HG02759 (cell line): ENCODE measurements around the gene KRTAP9-3.
"Not testable (repeated sequence)": the region's sequence is repeated elsewhere in the genome, so short reads cannot be mapped to it uniquely, and the experiment has no call there.

Source experiments
- ATAC-seq: cut with Tn5 transposase; IDR thresholded peaks from one replicate; pipeline ENCODE4 v1.9.1; 2021; ENCODE audit warnings: mild to moderate bottlenecking, moderate library complexity; ENCODE audit not compliant: unreplicated experiment

The KRTAP9-3 gene

DNA sequence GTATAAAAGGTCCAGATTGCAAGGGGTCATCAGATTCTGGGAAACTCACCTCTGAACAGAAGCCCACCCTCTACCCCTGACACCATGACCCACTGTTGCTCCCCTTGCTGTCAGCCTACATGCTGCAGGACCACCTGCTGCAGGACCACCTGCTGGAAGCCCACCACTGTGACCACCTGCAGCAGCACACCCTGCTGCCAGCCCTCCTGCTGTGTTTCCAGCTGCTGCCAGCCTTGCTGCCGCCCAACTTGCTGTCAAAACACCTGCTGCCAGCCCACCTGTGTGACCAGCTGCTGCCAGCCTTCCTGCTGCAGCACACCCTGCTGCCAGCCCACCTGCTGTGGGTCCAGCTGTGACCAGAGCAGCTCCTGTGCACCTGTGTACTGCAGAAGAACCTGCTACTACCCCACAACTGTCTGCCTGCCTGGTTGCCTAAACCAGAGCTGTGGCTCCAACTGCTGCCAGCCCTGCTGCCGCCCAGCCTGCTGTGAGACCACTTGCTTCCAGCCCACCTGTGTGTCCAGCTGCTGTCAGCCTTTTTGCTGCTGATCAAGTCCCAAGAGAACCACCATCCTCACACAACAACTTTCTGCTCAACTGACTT is 17.5 kb downstream of the KRTAP9-3 start, which contains the start of gene KRTAP9-4:
Gene KRTAP9-4, plus strand, starts transcription at position 51 of the 604 bp plus-strand sequence. Its CDS starts 34 bp downstream, at position 85.
- ATAC-seq: not testable (repeated sequence)

DNA sequence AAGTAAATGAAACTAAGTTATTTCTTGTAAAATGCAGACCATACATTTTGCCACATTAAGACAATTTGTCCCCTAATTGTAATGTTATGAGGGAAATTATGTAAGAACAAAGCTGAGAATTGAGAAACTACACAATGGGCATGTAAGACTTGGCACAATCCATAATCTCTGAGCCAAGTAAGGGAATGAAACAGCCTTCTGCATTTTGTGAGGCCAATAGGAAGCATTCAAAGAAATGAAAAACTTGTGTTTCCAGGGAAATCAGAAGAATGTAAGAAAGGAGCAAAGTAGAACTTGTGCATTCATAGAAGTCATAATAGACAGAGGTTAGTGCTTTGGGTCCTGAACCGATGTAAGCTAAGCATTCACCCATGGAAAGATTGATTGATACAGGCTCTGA is 19.0 kb downstream of the KRTAP9-3 start:
- ATAC-seq: no peak

DNA sequence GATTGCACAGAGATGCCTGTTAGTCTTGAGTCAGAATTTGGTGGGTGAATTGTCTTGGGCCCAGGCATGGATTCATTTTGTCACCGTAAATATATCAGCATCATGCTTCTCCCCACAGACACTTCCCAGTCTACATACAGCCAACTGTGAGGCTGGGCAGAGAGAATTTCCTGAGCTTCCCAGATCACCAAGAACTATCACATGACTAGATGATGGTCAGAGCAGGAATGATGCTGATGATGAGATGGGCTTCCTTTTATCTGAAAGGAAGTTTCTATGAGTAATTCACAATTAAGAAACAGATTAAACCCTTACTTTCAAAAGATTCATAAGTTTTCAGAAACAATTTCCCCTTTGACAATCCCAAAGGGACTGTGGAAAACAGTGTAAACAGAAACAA is 22.6 kb downstream of the KRTAP9-3 start:
- ATAC-seq: no peak

DNA sequence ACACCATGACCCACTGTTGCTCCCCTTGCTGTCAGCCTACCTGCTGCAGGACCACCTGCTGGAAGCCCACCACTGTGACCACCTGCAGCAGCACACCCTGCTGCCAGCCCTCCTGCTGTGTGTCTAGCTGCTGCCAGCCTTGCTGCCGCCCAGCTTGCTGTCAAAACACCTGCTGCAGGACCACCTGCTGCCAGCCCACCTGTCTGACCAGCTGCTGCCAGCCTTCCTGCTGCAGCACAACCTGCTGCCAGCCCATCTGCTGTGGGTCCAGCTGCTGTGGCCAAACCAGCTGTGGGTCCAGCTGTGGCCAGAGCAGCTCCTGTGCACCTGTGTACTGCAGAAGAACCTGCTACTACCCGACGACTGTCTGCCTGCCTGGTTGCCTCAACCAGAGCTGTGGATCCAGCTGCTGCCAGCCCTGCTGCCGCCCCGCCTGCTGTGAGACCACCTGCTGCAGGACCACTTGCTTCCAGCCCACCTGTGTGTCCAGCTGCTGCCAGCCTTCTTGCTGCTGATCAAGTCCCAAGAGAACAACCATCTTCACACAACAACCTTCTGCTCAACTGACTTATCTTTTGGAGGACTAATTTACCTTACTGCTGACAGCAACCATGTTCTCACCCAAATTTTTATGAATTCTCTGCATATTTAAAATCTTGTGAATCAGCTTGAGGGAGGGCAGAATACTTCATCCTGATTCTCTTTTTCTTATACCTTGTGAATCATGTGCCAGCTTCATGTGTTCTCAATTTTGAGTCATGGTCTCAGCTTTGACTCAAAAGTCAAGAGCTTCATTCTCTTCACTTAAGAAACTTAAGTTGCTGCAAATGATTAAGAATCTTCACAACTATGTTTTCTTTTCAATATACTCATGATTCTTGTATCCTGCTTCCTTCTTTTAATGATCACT is 23.4 kb downstream of the KRTAP9-3 start, which contains the start of gene KRTAP9-9:
Gene KRTAP9-9, plus strand, starts transcription at position 4 of the 910 bp plus-strand sequence.
- ATAC-seq: not testable (repeated sequence)

DNA sequence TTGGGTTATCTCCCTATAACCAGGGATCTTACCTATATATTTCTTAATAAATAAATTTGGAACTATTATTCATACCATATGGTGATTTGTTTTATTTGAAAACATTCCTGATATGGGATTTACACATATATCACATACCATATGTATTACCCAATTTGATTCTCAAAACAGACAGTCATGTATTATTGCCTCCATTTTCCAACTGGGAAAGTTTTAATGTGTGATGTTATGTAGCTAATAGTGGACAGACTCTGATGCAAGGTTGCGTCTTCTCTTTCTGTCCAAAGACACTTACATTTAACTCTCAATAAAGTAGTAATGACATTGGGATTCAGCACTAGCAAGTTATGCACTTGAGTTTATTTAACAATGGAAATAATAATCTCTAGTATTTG is 24.0 kb downstream of the KRTAP9-3 start:
- no peak for ATAC-seq

DNA sequence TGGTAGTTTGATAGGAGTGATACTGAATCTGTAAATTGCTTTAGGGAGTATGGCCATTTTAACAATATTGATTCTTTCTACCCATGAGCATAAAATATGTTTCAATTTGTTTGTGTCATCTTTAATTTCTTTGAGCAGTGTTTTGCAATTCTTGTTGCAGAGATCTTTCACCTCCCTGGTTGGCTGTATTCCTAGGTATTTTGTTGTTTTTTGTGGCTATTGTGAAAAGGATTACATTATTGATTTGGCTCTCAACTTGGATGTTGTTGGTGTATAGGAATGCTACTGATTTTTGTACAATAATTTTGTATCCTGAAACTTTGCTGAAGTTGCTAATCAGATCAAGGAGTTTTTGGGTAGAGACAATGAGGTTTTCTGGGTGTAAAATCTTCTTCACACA is 26.2 kb downstream of the KRTAP9-3 start:
- ATAC-seq: no peak

DNA sequence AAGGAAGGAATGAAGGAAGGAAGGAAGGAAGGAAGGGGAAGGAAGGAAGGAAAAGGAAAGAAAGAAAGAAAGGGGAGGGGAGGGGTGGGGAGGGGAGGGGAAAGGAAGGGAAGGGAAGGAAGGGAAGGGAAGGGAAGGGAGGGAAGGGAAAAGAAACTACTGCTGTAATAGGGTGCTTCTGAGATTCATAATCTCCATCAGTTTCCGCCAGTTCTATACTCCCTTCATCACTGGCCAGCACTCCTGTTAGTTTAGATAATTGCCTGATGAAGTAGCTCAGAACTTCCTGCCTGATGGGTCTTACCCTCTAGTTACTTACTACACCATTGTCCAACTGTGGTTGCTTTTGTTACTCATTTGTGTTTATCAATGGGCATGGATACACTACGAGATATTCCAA is 31.0 kb downstream of the KRTAP9-3 start:
- ATAC-seq: no peak

DNA sequence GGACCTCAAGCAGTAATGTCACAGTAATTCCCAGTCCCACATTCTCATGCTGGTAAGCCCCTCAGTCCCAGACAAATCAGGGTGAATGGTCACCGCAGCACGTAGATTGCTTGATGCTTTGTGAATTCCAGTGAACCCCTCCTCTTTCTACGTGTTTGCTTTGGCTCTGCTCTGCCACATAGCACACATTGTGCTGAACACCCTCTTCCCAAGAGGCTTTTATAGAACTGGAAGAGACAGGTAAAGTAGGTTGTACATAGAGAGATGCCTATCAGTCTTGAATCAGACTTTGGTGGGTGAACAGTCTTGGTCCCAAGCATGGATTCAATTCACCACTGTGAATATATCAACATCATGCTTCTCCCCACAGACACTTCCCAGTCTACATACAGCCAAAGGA is 32.4 kb downstream of the KRTAP9-3 start:
- ATAC-seq: no peak

DNA sequence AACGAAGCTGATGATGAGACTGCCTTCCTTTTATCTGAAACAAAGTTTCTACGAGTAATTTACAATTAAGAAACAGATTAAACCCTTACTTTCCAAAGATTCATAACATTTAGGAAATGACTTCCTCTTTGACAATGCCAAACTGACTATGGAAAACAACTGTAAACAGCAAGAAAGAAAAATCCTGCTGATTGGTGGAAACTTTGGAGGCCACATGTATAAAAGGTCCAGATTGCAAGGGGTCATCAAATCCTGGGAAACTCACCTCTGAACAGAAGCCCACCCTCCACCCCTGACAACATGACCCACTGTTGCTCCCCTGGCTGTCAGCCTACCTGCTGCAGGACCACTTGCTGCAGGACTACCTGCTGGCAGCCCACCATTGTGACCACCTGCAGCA is 32.8 kb downstream of the KRTAP9-3 start, which contains the start of gene KRTAP9-6:
Gene KRTAP9-6, plus strand, starts transcription at position 301 of the 400 bp plus-strand sequence. Its CDS starts 0 bp downstream, at position 301.
- no peak for ATAC-seq

DNA sequence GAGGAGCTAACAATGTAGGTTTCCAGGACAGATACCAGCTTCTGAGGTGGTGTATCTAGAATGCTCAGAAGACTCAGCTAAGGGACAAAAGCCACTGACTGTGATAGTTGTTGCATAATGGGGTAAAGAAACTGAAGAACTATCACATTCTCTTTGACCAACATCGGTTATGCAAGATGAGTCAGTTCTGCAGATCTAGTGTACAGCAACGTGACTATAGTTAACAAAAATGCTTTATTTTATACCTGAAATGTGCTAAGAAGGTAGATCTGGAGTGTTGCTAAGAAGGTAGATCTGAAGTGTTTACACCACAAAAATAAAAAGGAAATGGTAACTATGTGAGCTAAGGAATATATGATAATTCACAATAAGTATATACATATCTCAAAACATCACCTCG is 35.5 kb downstream of the KRTAP9-3 start:
- no peak for ATAC-seq

DNA sequence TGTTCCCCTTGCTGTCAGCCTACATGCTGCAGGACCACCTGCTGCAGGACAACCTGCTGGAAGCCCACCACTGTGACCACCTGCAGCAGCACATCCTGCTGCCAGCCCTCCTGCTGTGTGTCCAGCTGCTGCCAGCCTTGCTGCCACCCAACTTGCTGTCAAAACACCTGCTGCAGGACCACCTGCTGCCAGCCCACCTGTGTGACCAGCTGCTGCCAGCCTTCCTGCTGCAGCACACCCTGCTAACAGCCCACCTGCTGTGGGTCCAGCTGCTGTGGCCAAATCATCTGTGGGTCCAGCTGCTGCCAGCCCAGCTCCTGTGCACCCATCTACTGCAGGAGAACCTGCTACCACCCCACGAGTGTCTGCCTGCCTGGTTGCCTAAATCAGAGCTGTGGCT is 39.1 kb downstream of the KRTAP9-3 start:
- ATAC-seq: not testable (repeated sequence)

DNA sequence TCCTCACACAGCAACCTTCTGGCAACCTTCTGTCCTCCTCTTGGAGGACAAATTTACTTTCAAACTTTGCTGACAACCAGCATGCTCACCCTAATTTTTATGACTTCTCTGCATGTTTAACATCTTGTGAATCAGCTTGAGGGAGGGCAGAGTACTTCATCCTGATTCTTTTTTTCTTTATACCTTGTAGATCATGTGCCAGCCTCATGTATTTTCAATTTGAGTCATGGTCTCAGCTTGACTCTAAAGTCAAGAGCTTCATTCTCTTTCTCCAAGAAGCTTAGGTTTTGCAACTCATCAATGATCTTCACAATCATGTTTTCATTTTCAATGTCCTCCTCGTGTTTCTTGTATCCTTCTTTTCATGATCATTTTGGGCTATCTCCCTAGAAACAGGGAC is 39.6 kb downstream of the KRTAP9-3 start:
- ATAC-seq: no peak

DNA sequence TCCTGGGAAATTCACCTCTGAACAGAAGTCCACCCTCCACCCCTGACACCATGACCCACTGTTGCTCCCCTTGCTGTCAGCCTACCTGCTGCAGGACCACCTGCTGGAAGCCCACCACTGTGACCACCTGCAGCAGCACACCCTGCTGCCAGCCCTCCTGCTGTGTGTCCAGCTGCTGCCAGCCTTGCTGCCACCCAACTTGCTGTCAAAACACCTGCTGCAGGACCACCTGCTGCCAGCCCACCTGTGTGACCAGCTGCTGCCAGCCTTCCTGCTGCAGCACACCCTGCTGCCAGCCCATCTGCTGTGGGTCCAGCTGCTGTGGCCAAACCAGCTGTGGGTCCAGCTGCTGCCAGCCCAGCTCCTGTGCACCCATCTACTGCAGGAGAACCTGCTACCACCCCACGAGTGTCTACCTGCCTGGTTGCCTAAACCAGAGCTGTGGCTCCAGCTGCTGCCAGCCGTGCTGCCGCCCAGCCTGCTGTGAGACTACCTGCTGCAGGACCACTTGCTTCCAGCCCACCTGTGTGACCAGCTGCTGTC is 43.5 kb downstream of the KRTAP9-3 start, which contains the start of gene KRTAP9-7:
Gene KRTAP9-7, plus strand, starts transcription at position 51 of the 543 bp plus-strand sequence. Its CDS starts 0 bp downstream, at position 51.
- ATAC-seq: not testable (repeated sequence)

DNA sequence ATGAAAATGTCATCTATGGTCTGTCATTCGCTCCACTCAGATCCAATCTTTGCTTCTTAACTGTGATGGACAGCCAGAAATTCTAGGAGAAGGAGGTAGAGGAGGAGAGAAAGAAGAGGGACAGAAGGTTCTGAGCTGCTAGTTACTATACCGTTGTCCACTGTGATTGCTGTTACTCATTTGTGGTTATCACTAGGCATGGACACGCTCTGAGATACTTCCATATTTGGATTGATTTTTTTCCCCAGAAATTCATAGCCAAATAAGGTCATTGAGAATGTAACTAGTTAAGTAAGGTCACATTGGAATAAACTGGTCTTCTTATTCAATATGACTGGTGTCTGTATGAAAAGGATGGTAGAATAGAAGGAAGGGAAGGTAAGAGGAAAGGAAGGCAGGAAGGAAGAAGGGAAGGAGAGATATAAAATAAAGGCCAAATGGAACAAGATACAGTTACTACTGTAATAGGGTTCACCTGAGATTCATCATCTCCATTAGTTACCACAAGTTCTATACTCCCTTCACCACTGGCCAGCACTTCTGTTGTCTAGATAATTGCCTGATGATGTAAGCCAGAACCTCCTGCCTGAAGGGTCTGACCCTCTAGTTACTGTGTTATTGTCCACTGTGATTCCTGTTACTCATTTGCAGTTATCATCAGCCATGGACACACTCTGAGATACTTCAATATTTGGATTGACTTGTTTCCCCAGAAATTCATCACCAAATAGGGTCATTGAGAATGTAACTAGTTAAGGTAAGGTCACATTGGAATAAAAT is 46.1 kb downstream of the KRTAP9-3 start:
- ATAC-seq: no peak
